Astrocyte of the cerebellum (primary cell): ENCODE results near the gene OR8D4.

Experiments used
- DNase-seq: peaks from one replicate; pipeline ENCODE4 v3.0.0-alpha.2; 2011; ENCODE audit warnings: low read depth
- H3K4me3 ChIP-seq: 2 replicates; pipeline ENCODE4 v1.5.1; 2011; ENCODE audit warnings: mild to moderate bottlenecking, low read depth, low read length, moderate library complexity
- CTCF ChIP-seq: IDR thresholded peaks from 2 replicates; pipeline ENCODE4 v1.5.1; 2012; ENCODE audit warnings: low read length, low read depth, moderate library complexity, mild to moderate bottlenecking; ENCODE audit errors: missing control alignments
- in situ Hi-C: cut with HindIII; loops from 2 replicates; pipeline ENCODE4 v1.10.0; 2017; ENCODE audit warnings: low sequenced_read_pairs

Gene OR8D4

GRCh38 chr11:123885570-123885969 is 16.4 kb upstream of the OR8D4 start, which contains the start of gene TMEM225:
Gene TMEM225 (minus strand): TSS chr11:123885670. CDS start chr11:123885425, 245 bp downstream.
- TF ChIP-seq CTCF, result no peak
- in situ Hi-C loops, result no loop called here
- no peak within 1 kb of the TSS for H3K4me3 ChIP-seq
- no peak for DNase-seq

- H3K4me3 ChIP-seq, result no peak overlapping the region
- in situ Hi-C loops, result no loop called here
- no peak for DNase-seq
- no peak for TF ChIP-seq CTCF
Measured at GRCh38 chr11:123892031-123892430, 9.9 kb upstream of the OR8D4 start.

- no peak for DNase-seq
- no peak for TF ChIP-seq CTCF
- no peak overlapping the region for H3K4me3 ChIP-seq
- in situ Hi-C loops, result no loop called here
Measured at GRCh38 chr11:123899792-123900191, 2.2 kb upstream of the OR8D4 start.

- in situ Hi-C loops, result no loop called here
- no peak for DNase-seq
- no peak overlapping the region for H3K4me3 ChIP-seq
- TF ChIP-seq CTCF, result no peak
Measured at GRCh38 chr11:123903932-123904331, 2.0 kb downstream of the OR8D4 start.

GRCh38 chr11:123904932-123905331 is 3.0 kb downstream of the OR8D4 start:
- in situ Hi-C loops, result no loop called here
- no peak for DNase-seq
- no peak overlapping the region for H3K4me3 ChIP-seq
- no peak for TF ChIP-seq CTCF

GRCh38 chr11:123905826-123906225 is 3.9 kb downstream of the OR8D4 start:
- DNase-seq, result no peak
- no peak overlapping the region for H3K4me3 ChIP-seq
- TF ChIP-seq CTCF, result no peak
- in situ Hi-C loops, result no loop called here

- no peak overlapping the region for H3K4me3 ChIP-seq
- TF ChIP-seq CTCF, result no peak
- DNase-seq, result no peak
- in situ Hi-C loops, result no loop called here
Measured at GRCh38 chr11:123920943-123921342, 19.0 kb downstream of the OR8D4 start.
